Breast epithelium (tissue), 4 donors: Measurements from ENCODE around the gene SPATS1. TPM values are rescaled to one million over a fixed set of nuclear protein-coding genes. Genes with fewer than 3 reads are reported as not detected.
"Not testable (repeated sequence)": the region's sequence is repeated elsewhere in the genome, so short reads cannot be mapped to it uniquely, and the experiment has no call there.

Experiments used
- DNase-seq, 2 donors: peaks; one replicate each; pipeline ENCODE4 v3.0.0-alpha.2; 2019; ENCODE audit warnings: low spot score in 2 of 2
- H3K27ac ChIP-seq, 2 donors: fragments of 200-600 bp; sonication (generic) in 1 of 2; one replicate each; pipeline ENCODE4 v1.5.1; 2016 to 2019; ENCODE audit warnings: mild to moderate bottlenecking in 1 of 2
- H3K27me3 ChIP-seq, 2 donors: fragments of 200-600 bp; sonication (generic) in 1 of 2; one replicate each; pipeline versions ENCODE4 v1.5.1 to v1.6.0; 2017 to 2019; ENCODE audit warnings: control low read depth in 1 of 2, mild to moderate bottlenecking in 1 of 2
- H3K36me3 ChIP-seq: fragments of 200-600 bp; one replicate; pipeline ENCODE4 v1.5.1; 2019
- H3K4me1 ChIP-seq, 2 donors: fragments of 200-600 bp; sonication (generic); one replicate each; pipeline ENCODE4 v1.5.1; 2016 to 2019; ENCODE audit warnings: control low read depth in 1 of 2
- H3K4me3 ChIP-seq, 3 donors: fragments of 200-600 bp; sonication (generic); 1 replicate in 2 of 3; 2 replicates in 1 of 3; pipeline ENCODE4 v1.5.1; 2016 to 2019; ENCODE audit warnings: mild to moderate bottlenecking in 3 of 3, moderate library complexity in 2 of 3
- H3K9me3 ChIP-seq, 2 donors: fragments of 200-600 bp; sonication (generic) in 1 of 2; one replicate each; pipeline ENCODE4 v1.5.1; 2016 to 2019; ENCODE audit warnings: control low read depth in 1 of 2
- CTCF ChIP-seq, 3 donors: fragments of 450-650 bp; IDR thresholded peaks; one replicate each; pipeline ENCODE4 v1.5.1; 2016 to 2017; ENCODE audit warnings: antibody characterized with exemption in 3 of 3, mild to moderate bottlenecking in 3 of 3, moderate library complexity in 3 of 3
- POLR2A ChIP-seq: fragments of 450-650 bp; IDR thresholded peaks from one replicate; pipeline ENCODE4 v1.6.1; 2016; ENCODE audit warnings: antibody characterized with exemption, mild to moderate bottlenecking, moderate library complexity
- POLR2AphosphoS5 ChIP-seq, 3 donors: sonication (generic); formaldehyde crosslinking; IDR thresholded peaks; one replicate each; pipeline ENCODE4 v1.6.1; 2017; ENCODE audit warnings: antibody characterized with exemption in 3 of 3
- intact Hi-C: fragments of 100-400 bp; cut with DNase I; formaldehyde crosslinking; loops from one replicate; pipeline ENCODE4 v1.15.1; 2023; ENCODE audit warnings: low total_unique reads
- total RNA-seq, 3 donors: library from RNA; depleted of rRNA; stranded (reverse); fragments of >200 nt; gene quantifications; one replicate each; pipeline ENCODE4 v1.1.0, GENCODE V29; 2016

The SPATS1 gene
- total RNA-seq, 3 donors from 2014 or later, result not detected

DNA sequence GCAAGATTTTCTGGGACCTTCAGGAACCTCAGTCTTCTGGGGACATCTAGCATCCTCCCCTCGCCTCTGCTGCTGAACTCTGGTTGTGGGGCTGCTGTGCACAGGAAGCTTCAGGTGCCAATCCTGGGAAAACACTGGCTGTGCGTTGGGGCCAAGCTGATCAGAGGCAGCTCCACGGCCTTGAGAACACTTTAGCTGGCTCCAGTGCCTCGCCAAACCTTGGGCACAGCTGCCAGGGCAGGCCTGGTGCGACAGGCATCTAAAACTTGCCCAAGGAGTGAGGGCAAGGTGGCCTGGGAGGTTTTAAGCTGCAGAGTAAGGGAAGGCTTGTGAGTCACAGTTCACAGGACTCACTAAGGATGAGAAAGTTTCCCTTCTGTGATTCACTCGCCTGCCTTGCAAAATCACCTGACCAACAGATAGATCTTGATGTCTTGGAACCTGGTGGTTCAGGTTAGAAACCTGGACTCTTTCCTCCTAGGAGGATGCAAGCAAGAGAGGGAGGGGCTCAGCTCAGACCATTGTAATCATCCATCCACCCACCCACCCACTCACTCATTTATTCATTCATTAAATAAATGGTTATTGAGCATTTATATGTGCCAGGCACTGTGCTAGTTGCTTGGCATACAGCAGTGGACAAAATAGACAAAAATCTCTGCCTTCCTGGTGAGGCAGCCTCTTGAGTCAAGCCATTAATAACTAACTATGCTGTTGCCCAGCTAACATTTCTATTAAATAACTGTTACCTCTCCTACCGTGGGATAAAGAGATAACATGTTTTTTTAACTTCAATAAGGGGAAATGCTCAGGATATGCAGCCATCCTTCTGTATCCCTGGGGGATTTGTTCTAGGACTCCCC lies 2.5 kb upstream of the SPATS1 start:
- intact Hi-C loops, result loop anchor here (10.0 kb wide), 1 partner anchor 745 kb away; no protein-coding TSS in a partner anchor
- peaks cover 0 to 12% of the 10 kb centered on the region in 2 donors for H3K27me3 ChIP-seq
- H3K4me1 ChIP-seq, result no peaks in the 10 kb centered on the region
- H3K27ac ChIP-seq, result no peak overlapping the region
- no peak overlapping the region for H3K4me3 ChIP-seq
- DNase-seq, result no peak
- H3K9me3 ChIP-seq, result no peaks in the 10 kb centered on the region
- H3K36me3 ChIP-seq, result no peaks in the 10 kb centered on the region
- TF ChIP-seq CTCF (IDR thresholded peaks at IDR 0.05) (no peak), POLR2A (no peak), POLR2AphosphoS5 (IDR thresholded peaks at IDR 0.05) (no peak)

DNA sequence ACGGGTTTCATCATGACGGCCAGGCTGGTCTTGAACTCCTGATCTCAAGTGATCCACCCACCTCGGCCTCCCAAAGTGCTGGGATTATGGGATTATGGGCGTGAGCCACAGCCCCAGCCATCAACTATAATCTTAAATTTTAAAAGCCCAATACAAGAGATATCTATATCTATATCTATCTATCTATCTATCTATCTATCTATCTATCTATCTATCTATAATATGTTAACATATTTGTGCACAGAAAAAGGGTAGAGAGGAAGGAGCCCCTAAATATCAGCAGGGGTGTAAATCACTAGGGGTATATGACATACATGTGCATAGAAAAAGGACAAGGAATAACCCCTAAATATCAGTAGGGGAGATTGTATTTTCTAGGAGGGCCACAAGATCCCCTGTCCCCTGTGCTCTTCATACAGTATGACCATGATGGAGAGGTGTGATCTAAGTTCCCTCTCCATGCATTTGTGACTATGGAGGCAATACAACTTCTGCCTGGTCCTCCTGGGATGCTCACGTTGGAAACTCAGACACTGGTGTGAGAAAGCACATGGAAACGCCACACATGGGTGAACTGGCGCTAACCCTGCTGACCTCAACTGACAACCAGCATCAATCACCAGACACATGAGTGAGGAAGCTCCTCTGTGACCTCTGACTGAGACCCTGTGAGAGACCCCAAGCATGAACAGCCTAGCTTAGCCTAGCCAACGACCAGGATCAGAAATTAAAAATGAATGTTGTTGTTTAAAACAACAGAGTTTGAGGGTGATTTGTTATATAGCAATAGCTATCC lies 1.2 kb upstream of the SPATS1 start:
- H3K4me3 ChIP-seq, result no peak overlapping the region
- intact Hi-C loops, result loop anchor here (10.0 kb wide), 1 partner anchor 746 kb away; no protein-coding TSS in a partner anchor
- no peaks in the 10 kb centered on the region for H3K36me3 ChIP-seq
- H3K27ac ChIP-seq, result no peak overlapping the region
- H3K9me3 ChIP-seq, result no peaks in the 10 kb centered on the region
- no peaks in the 10 kb centered on the region for H3K4me1 ChIP-seq
- no peak for DNase-seq
- peaks cover 0 to 14% of the 10 kb centered on the region in 2 donors for H3K27me3 ChIP-seq
- TF ChIP-seq POLR2A, result no peak
- no peak for TF ChIP-seq POLR2AphosphoS5 (IDR thresholded peaks at IDR 0.05)
- no peak for TF ChIP-seq CTCF (IDR thresholded peaks at IDR 0.05)

DNA sequence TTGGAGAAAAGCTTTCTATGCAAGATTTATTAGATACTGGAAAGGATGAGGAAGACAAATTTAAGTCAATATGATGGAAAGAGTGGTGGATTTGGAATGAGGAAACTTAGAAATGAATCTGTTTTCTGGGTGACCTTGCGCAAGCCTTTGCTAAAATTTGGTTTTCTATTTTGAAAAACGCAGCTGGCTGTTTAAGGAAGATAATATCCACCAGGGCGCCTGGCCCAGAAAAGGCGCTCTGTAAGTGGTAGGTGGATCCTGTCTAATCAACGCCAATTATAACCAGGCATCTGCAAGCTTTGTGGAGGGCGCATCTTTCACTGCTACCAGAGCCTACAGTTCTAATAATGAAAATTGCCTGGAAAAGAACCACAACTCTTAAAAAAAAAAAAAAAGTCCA lies 398 bp upstream of the SPATS1 start:
- TF ChIP-seq POLR2AphosphoS5 (IDR thresholded peaks at IDR 0.05) (no peak), CTCF (IDR thresholded peaks at IDR 0.05) (no peak), POLR2A (no peak)
- intact Hi-C loops, result loop anchor here (10.0 kb wide), 1 partner anchor 747 kb away; no protein-coding TSS in a partner anchor
- Histone ChIP-seq H3K4me1 (no peaks in the 10 kb centered on the region), H3K27me3 (peaks cover 0 to 14% of the 10 kb centered on the region in 2 donors), H3K27ac (no peak overlapping the region), H3K36me3 (no peaks in the 10 kb centered on the region), H3K9me3 (no peaks in the 10 kb centered on the region), H3K4me3 (peak overlapping the region; percentile 20 to 55 (median 34))
- no peak for DNase-seq

GRCh38 chr6:44346818-44347217 lies 4.4 kb downstream of the SPATS1 start:
- not testable (repeated sequence) for H3K4me1 ChIP-seq, H3K27ac ChIP-seq, H3K36me3 ChIP-seq, H3K9me3 ChIP-seq, DNase-seq, H3K4me3 ChIP-seq, H3K27me3 ChIP-seq
- intact Hi-C loops, result loop anchor here (2.0 to 10.0 kb wide), 2 partner anchors 76 to 752 kb away; partner anchors contain the start of gene TMEM151B

DNA sequence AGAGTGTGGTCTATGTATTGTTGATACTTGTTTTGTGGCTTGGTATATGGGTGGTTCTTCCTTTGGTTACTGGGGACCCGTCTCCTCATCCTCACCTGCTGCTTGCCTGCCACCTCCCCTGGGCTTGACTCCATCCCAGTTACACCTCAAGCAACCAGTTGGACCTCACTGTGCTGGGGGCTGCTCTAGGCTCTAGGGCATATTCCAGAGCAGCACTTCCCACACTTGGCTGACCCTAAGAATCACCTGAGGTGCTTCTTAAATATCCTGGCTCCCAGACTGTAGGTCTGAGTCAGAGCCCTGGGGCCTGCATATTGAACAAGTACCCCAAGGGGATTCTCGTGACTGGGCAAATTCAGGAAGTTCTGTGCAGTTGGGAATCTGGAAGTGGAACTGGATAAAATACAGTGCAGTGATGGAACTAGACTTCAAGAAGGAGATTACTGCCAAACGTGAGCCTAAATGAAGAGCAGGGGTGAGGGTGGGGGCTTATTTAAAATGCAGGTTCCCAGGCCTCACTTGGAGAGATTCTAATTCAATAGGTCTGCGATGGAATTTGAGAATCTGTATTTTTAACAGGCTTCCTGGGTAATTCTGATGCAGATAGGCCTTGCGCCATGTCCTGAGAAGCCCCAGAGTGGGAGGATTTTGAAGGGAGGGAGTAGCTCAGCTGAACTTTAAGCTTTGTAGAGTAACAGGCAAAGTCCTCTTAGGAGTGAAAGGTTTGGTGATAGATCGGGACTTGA lies 7.6 kb downstream of the SPATS1 start:
- H3K4me3 ChIP-seq, result no peak overlapping the region
- H3K27me3 ChIP-seq, result peaks cover 0 to 1% of the 10 kb centered on the region in 2 donors
- TF ChIP-seq CTCF (IDR thresholded peaks at IDR 0.05) (no peak), POLR2AphosphoS5 (IDR thresholded peaks at IDR 0.05) (no peak), POLR2A (no peak)
- H3K36me3 ChIP-seq, result no peaks in the 10 kb centered on the region
- H3K27ac ChIP-seq, result no peak overlapping the region
- intact Hi-C loops, result loop anchor here (10.0 kb wide), 1 partner anchor 755 kb away; no protein-coding TSS in a partner anchor
- H3K9me3 ChIP-seq, result no peaks in the 10 kb centered on the region
- no peak for DNase-seq
- H3K4me1 ChIP-seq, result no peaks in the 10 kb centered on the region

DNA sequence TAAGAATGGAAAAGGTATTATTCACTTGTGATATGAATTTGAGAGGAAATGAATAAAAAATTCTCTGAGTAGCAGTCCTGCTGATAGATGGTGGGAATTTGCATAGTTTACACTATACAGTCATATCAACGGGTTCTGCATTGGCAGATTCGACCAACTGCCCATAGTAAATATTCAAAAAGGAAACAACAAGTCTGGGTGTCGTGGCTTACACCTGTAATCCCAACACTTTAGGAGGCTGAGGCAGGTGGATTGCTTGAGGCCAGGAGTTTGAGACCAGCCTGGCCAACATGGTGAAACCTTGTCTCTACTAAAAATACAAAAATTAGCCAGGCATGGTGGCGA lies 8.2 kb downstream of the SPATS1 start:
- H3K36me3 ChIP-seq, H3K4me3 ChIP-seq, H3K4me1 ChIP-seq, H3K27ac ChIP-seq, intact Hi-C loops, H3K27me3 ChIP-seq, H3K9me3 ChIP-seq, DNase-seq: not testable (repeated sequence)
